ENCODE results near the gene IRF9.
"Not testable (repeated sequence)": the region's sequence is repeated elsewhere in the genome, so short reads cannot be mapped to it uniquely, and the experiment has no call there.

The IRF9 gene

GRCh38 chr14:24195186-24196070 lies 34.4 kb downstream of the IRF9 start, which contains the start of gene TM9SF1:
TSS of gene TM9SF1 (minus strand) at chr14:24195441. CDS start at chr14:24195019, 422 bp downstream.
- DNase-seq (ENCODE audit: low read depth): peak; percentile 73

DNA sequence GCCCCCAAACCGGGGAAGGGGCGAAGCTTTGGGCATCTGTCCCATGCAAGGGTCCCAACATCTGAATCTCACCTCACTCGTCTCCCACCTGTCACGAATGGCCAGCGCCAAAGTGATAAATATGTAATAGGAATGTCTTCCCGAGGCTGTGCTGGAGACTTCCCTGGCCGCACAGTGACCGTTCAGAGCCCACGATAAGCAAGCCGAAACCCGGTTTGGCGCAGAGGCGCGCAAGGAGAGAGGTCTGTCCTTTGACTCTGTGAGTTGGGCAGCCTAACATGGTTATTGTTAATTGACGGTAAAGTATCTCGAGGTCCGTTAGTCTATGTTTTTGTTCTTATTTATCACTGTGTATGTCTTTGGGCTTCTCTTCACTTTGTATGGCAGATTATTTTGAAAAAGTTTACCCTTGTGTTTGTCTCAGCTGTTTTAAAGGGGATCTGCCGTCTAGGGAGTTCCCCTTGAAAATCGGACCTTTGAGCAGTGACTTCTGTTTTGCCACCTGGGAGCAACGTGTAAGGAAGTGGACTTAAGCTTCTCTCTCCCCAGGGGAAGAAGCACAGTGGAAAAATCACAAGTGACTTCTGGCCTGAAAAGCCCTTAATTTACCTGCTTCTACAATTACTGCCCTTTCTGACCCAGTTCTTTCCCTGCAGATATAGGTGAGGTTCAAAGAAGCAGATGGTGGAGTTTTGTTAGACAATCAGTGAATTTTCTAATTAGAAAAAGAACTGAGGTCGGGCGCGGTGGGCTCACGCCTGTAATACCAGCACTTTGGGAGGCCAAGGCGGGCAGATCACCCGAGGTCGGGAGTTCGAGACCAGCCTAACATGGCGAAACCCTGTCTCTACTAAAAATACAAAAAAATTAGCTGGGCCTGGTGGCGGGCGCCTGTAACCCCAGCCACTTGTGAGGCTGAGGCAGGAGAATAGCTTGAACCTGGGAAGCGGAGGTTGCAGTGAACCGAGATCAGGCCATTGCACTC lies 35.3 kb downstream of the IRF9 start:
- peak; percentile 9 for DNase-seq (ENCODE audit: low read depth)

GRCh38 chr14:24197056-24197450 lies 36.0 kb downstream of the IRF9 start:
- DNase-seq (ENCODE audit: low read depth): no peak

DNA sequence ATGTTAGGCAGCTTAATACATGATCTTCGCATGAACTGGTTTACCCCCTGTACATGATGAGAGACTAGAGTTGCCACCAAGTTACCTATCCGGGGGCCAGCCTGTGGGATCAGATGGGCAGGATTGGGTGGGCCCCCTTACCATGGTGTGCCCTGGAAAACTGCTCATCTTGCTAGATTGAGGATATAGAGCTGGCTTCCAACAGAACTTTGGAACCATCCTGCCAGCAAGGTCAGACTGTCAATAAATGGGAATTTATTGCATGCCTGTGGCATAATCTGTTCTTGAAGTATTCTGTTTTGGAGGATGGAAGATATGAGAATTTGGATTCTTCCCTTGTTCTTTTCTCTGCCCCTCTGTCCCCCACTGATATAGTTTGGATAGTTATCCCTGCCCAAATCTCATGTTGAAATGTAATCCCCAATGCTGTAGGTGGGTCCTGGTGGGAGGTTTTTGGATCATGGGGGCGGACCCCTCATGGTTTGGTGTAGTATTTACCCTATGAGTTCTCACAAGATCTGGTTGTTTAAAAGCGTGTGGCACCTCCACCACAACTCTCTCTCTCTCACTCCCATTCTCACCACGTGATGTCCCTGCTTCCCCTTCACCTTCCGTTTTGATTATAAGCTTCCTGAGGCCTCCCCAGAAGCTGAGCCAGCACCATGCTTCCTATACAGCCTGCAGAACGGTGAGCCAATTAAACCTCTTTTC lies 37.9 kb downstream of the IRF9 start:
- DNase-seq (ENCODE audit: low read depth): no peak

DNA sequence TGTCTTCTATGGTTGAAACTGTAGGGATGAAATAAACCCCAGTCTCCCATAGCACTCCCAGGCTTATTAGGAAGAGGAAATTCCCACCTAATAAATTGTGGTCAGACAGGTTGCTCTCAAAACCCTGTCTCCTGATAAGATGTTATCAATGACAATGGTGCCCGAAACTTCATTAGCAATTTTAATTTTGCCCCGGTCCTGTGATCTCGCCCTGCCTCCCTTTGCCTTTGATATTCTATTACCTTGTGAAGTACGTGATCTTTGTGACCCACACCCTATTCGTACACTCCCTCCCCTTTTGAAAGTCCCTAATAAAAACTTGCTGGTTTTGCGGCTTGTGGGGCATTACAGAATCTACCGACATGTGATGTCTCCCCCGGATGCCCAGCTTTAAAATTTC lies 41.5 kb downstream of the IRF9 start:
- DNase-seq (ENCODE audit: low read depth): not testable (repeated sequence)

- DNase-seq (ENCODE audit: low read depth): not testable (repeated sequence)
Observed at GRCh38 chr14:24203249-24203886, 42.3 kb downstream of the IRF9 start.

GRCh38 chr14:24204163-24205146 lies 43.4 kb downstream of the IRF9 start:
- DNase-seq (ENCODE audit: low read depth): no peak

- no peak for DNase-seq (ENCODE audit: low read depth)
Observed at GRCh38 chr14:24206260-24207103, 45.4 kb downstream of the IRF9 start.

- DNase-seq (ENCODE audit: low read depth): no peak
Observed at GRCh38 chr14:24207104-24207551, 46.1 kb downstream of the IRF9 start.

DNA sequence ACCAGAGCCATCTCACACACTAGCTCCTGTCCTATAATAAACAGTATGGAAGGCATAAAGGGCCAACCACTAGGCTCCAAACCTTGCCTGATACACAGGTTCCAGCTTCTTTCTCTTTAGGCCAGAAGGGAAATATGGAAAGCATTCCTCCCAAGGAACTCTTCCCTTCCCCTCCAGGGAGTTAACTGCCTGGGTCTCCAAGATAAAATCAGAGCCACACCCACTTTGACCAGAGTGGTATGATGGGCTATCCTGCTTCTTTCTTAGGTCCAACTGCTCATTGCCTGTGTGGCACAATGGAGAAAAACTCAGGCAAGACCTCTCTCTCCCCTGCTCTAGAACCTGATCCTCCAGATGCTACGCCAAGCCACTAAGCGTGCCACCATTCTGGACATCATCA lies 46.6 kb downstream of the IRF9 start:
- no peak for DNase-seq (ENCODE audit: low read depth)

- DNase-seq (ENCODE audit: low read depth): no peak
Observed at GRCh38 chr14:24211311-24211710, 50.2 kb downstream of the IRF9 start.

GRCh38 chr14:24212924-24213865 lies 52.1 kb downstream of the IRF9 start, which contains the start of gene CHMP4A:
TSS of gene CHMP4A (minus strand) at chr14:24213488. CDS start at chr14:24213439, 49 bp downstream.
- peak; percentile 96 for DNase-seq (ENCODE audit: low read depth)

DNA sequence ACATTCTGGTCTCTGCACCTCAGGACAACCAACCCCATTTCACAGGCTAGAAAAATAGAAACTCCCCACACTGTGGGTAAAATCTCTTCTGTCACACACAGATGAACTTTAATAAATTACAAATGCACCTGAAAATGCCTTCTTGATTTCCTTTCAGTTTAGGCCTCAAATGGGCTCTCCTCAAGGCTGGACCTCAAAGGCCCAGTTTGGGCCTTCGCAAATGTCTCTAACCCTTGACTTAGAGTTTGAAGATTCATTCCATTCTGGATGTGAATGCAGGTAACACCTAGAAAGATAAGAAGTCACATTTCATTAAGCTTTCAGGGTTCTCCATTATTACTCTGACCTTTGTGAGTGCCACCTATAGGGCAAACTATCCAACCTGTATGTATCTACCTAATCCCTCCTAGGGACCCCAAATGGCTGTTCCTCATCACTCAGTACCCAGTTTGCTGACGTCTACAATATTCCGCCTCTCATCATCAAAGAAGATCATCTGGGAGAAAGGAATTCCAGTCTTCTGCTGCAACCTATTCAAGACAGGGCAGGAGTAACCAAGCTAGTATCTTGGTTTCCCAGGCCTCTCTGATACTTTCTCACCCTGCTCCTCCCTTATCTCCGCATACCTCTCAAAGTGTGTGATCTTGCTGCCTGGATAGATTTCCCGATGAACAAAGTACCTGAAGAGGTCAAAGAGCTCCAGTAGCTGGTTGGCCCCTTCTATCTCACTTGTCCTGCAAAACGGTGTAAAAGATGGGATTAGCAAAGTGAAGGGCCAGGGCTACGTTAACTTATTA lies 53.0 kb downstream of the IRF9 start:
- DNase-seq (ENCODE audit: low read depth): no peak

DNA sequence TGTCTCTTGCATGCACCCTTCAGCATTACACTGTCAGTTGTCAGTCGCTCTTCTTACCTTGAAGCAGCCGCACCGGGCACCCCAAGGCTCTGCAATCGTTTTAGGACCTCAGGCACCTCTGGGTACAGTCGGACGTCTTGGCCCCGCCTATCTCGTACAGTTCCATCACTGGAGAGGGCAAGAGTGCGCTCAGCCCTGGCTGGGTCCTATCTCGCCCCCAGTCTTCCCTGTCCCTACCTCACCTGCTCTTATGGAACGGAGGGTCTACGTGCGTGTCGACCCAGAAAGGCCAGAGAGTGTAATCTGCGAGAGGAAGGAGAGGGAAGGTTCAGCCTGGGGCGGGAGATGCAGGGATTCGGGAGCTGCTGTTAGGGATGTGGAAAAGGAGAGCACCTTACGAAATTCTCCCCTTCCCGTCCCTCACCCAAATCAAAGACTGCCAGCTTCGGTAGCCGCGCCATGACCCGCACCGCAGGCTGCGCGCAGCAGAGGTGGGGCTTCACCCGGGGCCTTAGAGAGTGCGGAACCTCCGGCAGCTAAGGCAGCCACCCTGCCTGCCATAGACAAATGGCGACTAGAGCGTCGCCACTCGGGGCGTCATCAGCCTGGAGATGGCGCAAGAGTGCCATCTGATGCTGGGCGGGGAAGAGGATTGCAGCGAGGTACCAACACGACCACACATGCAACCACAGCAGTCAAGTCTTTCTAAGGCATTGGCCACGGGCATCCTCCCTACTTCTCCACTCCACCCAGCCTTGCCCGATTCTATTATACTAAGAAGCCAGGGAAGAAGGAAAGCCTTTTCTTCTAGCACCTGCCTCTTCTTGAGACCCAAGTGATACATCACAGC lies 54.7 kb downstream of the IRF9 start, which contains the start of gene MDP1:
TSS of gene MDP1 (minus strand) at position 572 of the 850 bp plus-strand sequence. CDS start at position 461, 111 bp downstream.
- DNase-seq (ENCODE audit: low read depth): peak; percentile 75
